ENCODE data around the gene RBL2. TPM values are rescaled to one million over a fixed set of nuclear protein-coding genes. Genes with fewer than 3 reads are reported as not detected.

RBL2 gene
- total RNA-seq, 1 donor from 2014 or later, result 51.0 TPM

DNA sequence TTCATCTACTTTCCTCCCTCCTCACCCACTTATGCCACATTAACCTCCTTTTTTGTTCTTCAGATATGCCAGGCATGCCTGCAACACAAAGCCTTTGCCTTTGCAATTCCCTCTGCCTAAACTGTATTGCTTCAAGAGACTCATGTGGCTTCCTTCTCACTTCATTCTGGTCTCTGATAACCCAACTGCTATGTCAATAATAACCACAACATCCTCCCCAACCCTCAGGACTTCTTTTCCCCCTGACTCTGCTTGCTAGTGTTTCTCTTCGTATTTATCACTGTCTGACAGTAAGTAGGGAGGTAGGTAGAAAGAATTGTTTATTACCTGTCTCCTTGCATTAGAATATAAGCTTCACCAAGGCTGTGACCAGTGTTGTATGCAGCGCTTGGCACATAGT is 22.4 kb downstream of the RBL2 start:
- H3K27me3 Mint-ChIP-seq, result no peaks in the 10 kb centered on the region
- H3K9me3 Mint-ChIP-seq, result no peaks in the 10 kb centered on the region
- H3K4me3 Mint-ChIP-seq, result no peak overlapping the region
- peaks cover 32% of the 10 kb centered on the region for H3K36me3 Mint-ChIP-seq
- H3K4me1 Mint-ChIP-seq (ENCODE audit: unreplicated experiment), result no peaks in the 10 kb centered on the region
- TF ChIP-seq, protein P1, sequence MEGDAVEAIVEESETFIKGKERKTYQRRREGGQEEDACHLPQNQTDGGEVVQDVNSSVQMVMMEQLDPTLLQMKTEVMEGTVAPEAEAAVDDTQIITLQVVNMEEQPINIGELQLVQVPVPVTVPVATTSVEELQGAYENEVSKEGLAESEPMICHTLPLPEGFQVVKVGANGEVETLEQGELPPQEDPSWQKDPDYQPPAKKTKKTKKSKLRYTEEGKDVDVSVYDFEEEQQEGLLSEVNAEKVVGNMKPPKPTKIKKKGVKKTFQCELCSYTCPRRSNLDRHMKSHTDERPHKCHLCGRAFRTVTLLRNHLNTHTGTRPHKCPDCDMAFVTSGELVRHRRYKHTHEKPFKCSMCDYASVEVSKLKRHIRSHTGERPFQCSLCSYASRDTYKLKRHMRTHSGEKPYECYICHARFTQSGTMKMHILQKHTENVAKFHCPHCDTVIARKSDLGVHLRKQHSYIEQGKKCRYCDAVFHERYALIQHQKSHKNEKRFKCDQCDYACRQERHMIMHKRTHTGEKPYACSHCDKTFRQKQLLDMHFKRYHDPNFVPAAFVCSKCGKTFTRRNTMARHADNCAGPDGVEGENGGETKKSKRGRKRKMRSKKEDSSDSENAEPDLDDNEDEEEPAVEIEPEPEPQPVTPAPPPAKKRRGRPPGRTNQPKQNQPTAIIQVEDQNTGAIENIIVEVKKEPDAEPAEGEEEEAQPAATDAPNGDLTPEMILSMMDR (conservative IDR thresholded peaks at IDR 0.05), result no peak
- H3K27ac Mint-ChIP-seq, result no peak overlapping the region
- DNase-seq (ENCODE audit: extremely low spot score, unreplicated experiment), result no peak

DNA sequence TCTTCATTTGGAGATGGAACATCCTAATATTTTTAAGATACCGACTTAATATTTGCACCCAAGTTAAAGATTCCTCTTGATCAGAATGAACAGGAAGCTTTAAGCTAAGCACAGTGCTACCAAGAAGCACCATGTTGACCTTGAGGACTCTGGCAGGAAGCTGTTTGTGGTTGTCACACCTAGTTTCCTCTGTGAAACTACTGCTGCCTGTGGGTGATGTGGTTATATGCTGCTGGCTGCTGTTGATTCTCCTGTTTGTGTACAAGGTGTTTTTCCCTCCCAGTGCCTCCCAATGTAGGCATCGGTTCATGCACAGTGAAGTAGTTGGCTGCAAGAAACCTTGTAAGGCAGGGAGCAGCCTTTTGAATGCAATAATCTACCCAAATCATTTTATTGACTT is 23.4 kb downstream of the RBL2 start:
- Mint-ChIP-seq H3K27ac (no peak overlapping the region), H3K27me3 (no peaks in the 10 kb centered on the region), H3K4me1 (ENCODE audit: unreplicated experiment) (no peaks in the 10 kb centered on the region), H3K9me3 (no peaks in the 10 kb centered on the region), H3K36me3 (peaks cover 37% of the 10 kb centered on the region), H3K4me3 (no peak overlapping the region)
- DNase-seq (ENCODE audit: extremely low spot score, unreplicated experiment), result no peak
- TF ChIP-seq, protein P1 (conservative IDR thresholded peaks at IDR 0.05), result no peak

DNA sequence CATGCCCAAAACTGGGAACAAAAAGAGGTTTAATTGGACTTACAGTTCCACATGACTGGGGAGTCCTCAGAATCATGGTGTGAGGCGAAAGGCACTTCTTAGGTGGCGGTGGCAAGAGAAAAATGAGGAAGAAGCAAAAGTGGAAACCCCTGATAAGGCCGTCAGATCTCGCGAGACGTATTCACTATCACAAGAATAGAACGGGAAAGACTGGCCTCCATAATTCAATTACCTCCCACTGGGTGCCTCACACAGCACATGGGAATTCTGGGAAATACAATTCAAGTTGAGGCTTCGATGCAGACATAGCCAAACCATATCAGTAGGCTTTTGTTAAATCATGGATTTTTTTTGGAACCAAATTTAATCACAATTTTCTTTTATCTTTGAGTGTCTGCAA is 24.4 kb downstream of the RBL2 start:
- no peaks in the 10 kb centered on the region for H3K4me1 Mint-ChIP-seq (ENCODE audit: unreplicated experiment)
- no peak overlapping the region for H3K27ac Mint-ChIP-seq
- no peaks in the 10 kb centered on the region for H3K27me3 Mint-ChIP-seq
- no peak for DNase-seq (ENCODE audit: extremely low spot score, unreplicated experiment)
- no peak overlapping the region for H3K4me3 Mint-ChIP-seq
- H3K9me3 Mint-ChIP-seq, result no peaks in the 10 kb centered on the region
- TF ChIP-seq, protein P1 (conservative IDR thresholded peaks at IDR 0.05), result no peak
- H3K36me3 Mint-ChIP-seq, result peaks cover 38% of the 10 kb centered on the region

DNA sequence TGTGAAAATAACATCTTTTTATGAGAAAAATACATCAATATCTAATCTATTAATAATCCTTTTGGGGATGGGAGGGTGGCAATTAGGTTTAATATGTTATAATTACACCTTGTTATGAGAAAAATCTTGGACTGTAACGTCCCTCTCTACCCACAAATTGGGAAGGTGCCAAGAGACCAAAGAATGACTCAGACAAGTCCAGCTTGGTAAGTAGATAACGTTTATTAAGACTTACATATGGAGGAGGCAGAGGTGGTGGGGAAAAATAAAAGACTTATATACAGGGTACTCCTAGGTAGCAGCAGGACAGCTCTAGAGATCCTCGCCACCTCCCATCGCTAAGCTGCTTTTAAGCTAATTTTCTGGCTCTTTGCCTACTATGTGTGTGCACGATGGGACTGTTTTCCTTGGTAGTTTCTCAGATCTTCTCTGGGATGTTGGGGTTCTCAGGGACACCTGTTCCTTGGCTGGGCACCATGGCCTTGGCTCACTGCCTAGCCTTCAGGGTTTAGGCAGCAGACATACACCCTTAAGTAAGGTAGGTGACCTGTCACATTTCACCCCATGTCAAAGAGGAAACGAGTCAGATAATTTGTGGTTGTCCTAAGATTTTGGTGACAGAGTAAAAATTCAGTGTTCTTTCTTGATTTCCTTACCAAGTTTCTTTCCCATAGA is 31.5 kb downstream of the RBL2 start:
- peaks cover 19% of the 10 kb centered on the region for H3K36me3 Mint-ChIP-seq
- TF ChIP-seq, protein P1 (conservative IDR thresholded peaks at IDR 0.05), result no peak
- H3K4me1 Mint-ChIP-seq (ENCODE audit: unreplicated experiment), result no peaks in the 10 kb centered on the region
- H3K9me3 Mint-ChIP-seq, result no peaks in the 10 kb centered on the region
- no peak for DNase-seq (ENCODE audit: extremely low spot score, unreplicated experiment)
- no peak overlapping the region for H3K4me3 Mint-ChIP-seq
- no peak overlapping the region for H3K27ac Mint-ChIP-seq
- H3K27me3 Mint-ChIP-seq, result no peaks in the 10 kb centered on the region

DNA sequence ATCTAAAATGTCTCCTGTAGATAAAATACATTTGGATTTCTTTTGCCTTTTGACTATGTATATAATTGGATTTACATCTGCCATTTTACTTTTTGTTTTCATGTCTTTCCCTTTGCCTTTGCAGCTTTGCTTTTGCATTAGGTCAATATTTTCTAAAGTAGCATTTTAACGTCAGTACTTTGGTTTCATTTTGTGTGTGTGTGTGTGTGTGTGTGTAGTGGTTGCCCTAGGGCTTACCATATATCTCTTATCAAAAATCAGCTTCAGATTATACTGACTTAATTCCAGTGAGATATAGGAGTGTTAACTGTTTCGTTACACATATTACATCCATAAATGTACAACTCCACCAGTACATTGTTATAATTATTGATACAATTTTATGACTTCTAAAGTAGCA is 42.6 kb downstream of the RBL2 start:
- TF ChIP-seq, protein P1 (conservative IDR thresholded peaks at IDR 0.05), result no peak
- Mint-ChIP-seq H3K27ac (no peak overlapping the region), H3K27me3 (no peaks in the 10 kb centered on the region), H3K9me3 (peaks cover 5% of the 10 kb centered on the region), H3K4me1 (ENCODE audit: unreplicated experiment) (no peaks in the 10 kb centered on the region), H3K36me3 (peaks cover 51% of the 10 kb centered on the region), H3K4me3 (no peak overlapping the region)
- DNase-seq (ENCODE audit: extremely low spot score, unreplicated experiment), result no peak
